ENCODE data around the gene TFCP2L1.

TFCP2L1 gene

GRCh38 chr2:121200011-121200347 lies 85.0 kb downstream of the TFCP2L1 start:
- DNase-seq (ENCODE audit: low read depth): no peak
- TF ChIP-seq CTCF (IDR thresholded peaks at IDR 0.05; ENCODE audit: low read length, missing control alignments): no peak

GRCh38 chr2:121199281-121200010 lies 85.6 kb downstream of the TFCP2L1 start:
- H3K4me3 ChIP-seq (replicated peaks; ENCODE audit: low read depth, low read length): no peak overlapping the region
- no peak for DNase-seq (ENCODE audit: low read depth)
- no peak for TF ChIP-seq CTCF (IDR thresholded peaks at IDR 0.05; ENCODE audit: low read length, missing control alignments)

More at GRCh38 chr2:121200011-121200347, 85.0 kb downstream of the TFCP2L1 start:
- H3K4me3 ChIP-seq (replicated peaks; ENCODE audit: low read depth, low read length): no peak overlapping the region

- TF ChIP-seq CTCF (IDR thresholded peaks at IDR 0.05; ENCODE audit: low read length, missing control alignments): no peak
- H3K4me3 ChIP-seq (replicated peaks; ENCODE audit: low read depth, low read length): no peak overlapping the region
- peak; percentile 57 for DNase-seq (ENCODE audit: low read depth)
These were observed 87.5 kb downstream of the TFCP2L1 start for GRCh38 chr2:121197369-121198091.

GRCh38 chr2:121196849-121197155 lies 88.2 kb downstream of the TFCP2L1 start:
- TF ChIP-seq CTCF (IDR thresholded peaks at IDR 0.05; ENCODE audit: low read length, missing control alignments): no peak
- H3K4me3 ChIP-seq (replicated peaks; ENCODE audit: low read depth, low read length): no peak overlapping the region
- no peak for DNase-seq (ENCODE audit: low read depth)

- no peak overlapping the region for H3K4me3 ChIP-seq (replicated peaks; ENCODE audit: low read depth, low read length)
- DNase-seq (ENCODE audit: low read depth): no peak
- no peak for TF ChIP-seq CTCF (IDR thresholded peaks at IDR 0.05; ENCODE audit: low read length, missing control alignments)
These were observed 88.7 kb downstream of the TFCP2L1 start for GRCh38 chr2:121196132-121196848.

GRCh38 chr2:121195036-121195435 lies 90.0 kb downstream of the TFCP2L1 start:
- DNase-seq (ENCODE audit: low read depth): no peak
- TF ChIP-seq CTCF (IDR thresholded peaks at IDR 0.05; ENCODE audit: low read length, missing control alignments): no peak
- no peak overlapping the region for H3K4me3 ChIP-seq (replicated peaks; ENCODE audit: low read depth, low read length)
